ENCODE measurements around the gene CHST10.
"Not testable (repeated sequence)": the region's sequence is repeated elsewhere in the genome, so short reads cannot be mapped to it uniquely, and the experiment has no call there.

Gene CHST10

GRCh38 chr2:100345144-100345543 lies 72.3 kb downstream of the CHST10 start:
- not testable (repeated sequence) for H3K4me3 Mint-ChIP-seq; H3K9me3 Mint-ChIP-seq (ENCODE audit: low read depth); H3K27ac Mint-ChIP-seq; H3K36me3 Mint-ChIP-seq; H3K4me1 Mint-ChIP-seq (ENCODE audit: low read depth)
- peaks cover 14% of the 10 kb centered on the region for H3K27me3 Mint-ChIP-seq

GRCh38 chr2:100344433-100344832 lies 73.0 kb downstream of the CHST10 start:
- Mint-ChIP-seq H3K27me3 (peaks cover 11% of the 10 kb centered on the region), H3K27ac (no peak overlapping the region), H3K4me3 (no peak overlapping the region), H3K9me3 (ENCODE audit: low read depth) (no peaks in the 10 kb centered on the region), H3K4me1 (ENCODE audit: low read depth) (no peaks in the 10 kb centered on the region), H3K36me3 (no peaks in the 10 kb centered on the region)

GRCh38 chr2:100342466-100342865 lies 75.0 kb downstream of the CHST10 start:
- not testable (repeated sequence) for H3K27me3 Mint-ChIP-seq

More at GRCh38 chr2:100342466-100342865, 75.0 kb downstream of the CHST10 start:
- not testable (repeated sequence) for H3K4me3 Mint-ChIP-seq; H3K36me3 Mint-ChIP-seq; H3K4me1 Mint-ChIP-seq (ENCODE audit: low read depth); H3K27ac Mint-ChIP-seq; H3K9me3 Mint-ChIP-seq (ENCODE audit: low read depth)

Data from activated naive CD8-positive, alpha-beta T cell (primary cell).